Cerebellar nuclear complex (tissue), 1 donor: ENCODE measurements around the gene SH2D2A.
"Not testable (repeated sequence)": the region's sequence is repeated elsewhere in the genome, so short reads cannot be mapped to it uniquely, and the experiment has no call there.

Experiments used
- DNase-seq, 2 experiments: peaks; one replicate each; lab custom pipeline; 2025; lab: John Stamatoyannopoulos, UW

SH2D2A gene

DNA sequence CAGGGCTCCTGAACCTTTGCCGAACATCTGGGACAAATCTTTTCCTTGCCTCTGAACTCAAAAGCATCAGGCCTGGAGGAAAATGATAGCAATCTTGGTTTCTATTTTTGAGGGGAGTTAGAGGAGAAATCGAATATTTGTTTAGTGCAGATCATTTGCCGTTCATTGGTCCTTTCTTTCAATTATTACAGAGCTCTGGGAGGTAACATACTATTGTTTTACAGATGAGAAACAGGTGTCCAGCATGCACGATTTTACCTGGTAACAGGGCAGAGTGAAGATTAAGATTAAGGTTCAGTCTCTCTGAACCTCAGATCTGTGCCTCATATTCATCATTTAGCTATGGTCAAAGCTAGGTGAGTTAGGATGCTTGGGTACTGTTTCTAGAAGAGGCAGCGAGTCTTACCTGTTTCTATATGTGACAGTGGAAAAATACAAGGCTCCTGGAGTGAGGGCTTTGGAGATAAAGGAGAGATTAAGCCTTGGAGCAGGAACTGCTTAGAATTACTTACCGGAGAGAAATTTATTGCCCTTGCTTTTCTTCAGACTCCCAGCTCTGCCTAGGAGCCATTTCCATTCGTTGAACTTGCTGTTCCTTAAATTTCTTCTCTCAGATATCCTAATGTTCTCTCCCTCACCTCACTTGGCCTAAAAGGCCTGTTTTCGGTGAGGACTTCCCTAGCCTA is 47.9 kb downstream of the SH2D2A start:
- DNase-seq: no peak

- DNase-seq: no peak
These were observed 48.6 kb downstream of the SH2D2A start for GRCh38 chr1:156767879-156768604.

- peak; percentile 100 for DNase-seq
These were observed 49.4 kb downstream of the SH2D2A start, which contains the start of gene PRCC for GRCh38 chr1:156767101-156767878. TSS of gene PRCC (plus strand) at chr1:156767535. CDS start at chr1:156767772, 237 bp downstream.

DNA sequence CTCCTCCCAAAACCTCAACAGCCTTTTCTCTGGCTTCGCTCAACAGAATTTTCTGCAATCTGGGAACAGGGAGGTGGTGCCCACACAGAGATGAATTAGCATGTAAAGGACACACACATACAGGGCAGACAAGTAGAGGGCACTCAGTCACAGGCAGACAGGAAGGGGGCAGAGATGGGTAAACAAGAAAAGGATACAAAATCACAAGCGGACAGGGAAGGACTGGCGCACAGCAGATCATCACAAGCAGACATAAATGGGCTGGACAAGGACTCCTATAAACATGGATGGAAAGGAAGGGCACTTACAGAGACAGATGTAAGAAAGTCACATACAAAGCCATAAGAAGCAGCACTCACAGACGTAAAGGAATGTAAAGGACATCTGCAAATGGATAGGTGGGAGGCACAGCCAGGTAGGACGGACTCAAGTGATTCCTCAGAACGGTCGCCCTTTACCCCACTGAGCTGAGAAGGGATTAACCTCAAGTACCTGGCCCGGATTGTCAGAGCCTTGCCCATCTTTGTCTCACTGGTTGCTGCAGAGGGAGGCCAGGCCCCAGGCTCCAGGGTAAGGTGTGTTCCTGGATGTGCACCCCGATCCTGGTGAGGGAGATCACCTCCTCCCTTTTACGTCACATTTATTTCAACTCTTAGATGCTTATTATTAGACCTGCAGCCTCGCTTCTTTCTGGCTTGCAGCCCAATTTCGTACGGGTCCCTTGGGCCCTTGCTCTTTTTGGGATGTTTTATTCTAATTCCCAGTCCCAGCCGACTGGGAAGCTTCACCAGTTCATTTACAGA is 50.1 kb downstream of the SH2D2A start:
- no peak for DNase-seq

DNA sequence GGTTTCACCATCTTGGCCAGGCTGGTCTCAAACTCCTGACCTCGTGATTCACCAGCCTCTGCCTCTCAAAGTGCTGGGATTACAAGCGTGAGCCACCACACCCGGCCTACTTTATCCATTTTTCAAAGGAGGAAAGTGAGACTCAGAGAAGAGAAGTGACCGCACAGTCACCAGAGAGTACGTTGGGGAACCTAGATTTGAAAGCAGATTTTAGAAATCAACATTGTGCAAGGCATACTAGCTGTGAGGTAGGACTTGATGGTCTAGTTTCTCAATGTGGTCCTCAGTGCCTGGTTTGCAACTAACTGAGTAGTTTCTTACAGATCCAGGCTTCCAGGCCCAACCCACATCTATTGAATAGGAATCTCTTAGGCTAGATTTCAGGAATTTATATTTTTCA is 51.0 kb downstream of the SH2D2A start:
- DNase-seq: no peak

DNA sequence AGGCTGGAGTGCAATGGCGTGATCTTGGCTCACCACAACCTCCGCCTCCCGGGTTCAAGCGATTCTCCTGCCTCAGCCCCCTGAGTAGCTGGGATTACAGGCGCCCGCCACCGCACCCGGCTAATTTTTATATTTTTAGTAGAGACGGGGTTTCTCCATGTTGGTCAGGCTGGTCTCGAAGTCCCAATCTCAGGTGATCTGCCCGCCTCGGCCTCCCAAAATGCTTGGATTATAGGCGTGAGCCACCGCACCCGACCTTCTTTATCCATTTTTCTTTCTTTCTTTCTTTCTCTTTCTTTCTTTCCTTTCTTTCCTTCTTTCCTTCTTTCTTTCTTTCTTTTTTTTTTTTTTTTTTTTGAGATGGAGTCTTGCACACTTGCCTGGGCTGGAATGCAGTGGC is 51.5 kb downstream of the SH2D2A start:
- not testable (repeated sequence) for DNase-seq

- no peak for DNase-seq
These were observed 55.9 kb downstream of the SH2D2A start for GRCh38 chr1:156760796-156761104.

- peak in 1 of 2 experiments; percentile 45 for DNase-seq
These were observed 56.4 kb downstream of the SH2D2A start for GRCh38 chr1:156760092-156760795.

DNA sequence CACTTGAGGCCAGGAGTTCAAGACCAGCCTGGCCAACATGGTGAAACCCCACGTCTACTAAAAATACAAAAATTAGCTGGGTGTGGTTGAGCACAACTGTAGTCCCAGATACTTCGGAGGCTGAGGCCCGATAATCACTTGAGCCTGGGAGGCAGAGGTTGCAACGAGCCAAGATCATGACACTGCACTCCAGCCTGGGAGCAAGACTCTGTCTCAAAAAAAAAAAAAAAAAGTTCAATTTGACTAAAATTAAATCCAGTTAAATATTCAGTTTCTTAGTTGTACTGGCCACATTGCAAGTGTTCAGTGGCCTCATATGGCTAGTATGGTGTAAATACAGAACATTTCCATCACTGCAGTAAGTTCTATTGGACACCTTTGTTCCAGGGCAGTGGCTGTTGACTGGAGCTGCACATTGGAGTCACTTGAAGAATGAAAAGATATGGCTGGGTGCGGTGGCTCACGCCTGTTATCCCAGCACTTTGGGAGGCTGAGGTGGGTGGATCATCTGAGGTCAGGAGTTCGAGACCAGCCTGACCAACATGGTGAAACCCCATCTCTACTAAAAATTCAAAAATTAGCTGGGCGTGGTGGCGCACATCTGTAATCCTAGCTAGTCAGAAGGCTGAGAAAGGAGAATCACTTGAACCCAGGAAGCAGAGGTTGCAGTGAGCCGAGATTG is 58.9 kb downstream of the SH2D2A start:
- not testable (repeated sequence) for DNase-seq

- no peak for DNase-seq
These were observed 60.3 kb downstream of the SH2D2A start for GRCh38 chr1:156756355-156756754.
